SK-N-SH (cell line): Measurements from ENCODE around the gene GMPPB. TPM values are rescaled to one million over a fixed set of nuclear protein-coding genes. Genes with fewer than 3 reads are reported as not detected.

Source experiments
- CTCF ChIA-PET: fragments of 300-600, 350-600 bp; formaldehyde crosslinking; extraction: SDS; loops from one replicate; lab custom pipeline; 2021; lab: Yijun Ruan, JAX
- POLR2A ChIA-PET: fragments of 350-600 bp; sonication (Branson Sonifier 250); formaldehyde crosslinking; extraction: SDS; loops from one replicate; lab custom pipeline; 2020; ENCODE audit warnings: antibody characterized with exemption, inconsistent platforms; lab: Yijun Ruan, JAX
- DNase-seq: peaks from one replicate; pipeline ENCODE4 v3.0.0; 2012
- H2AFZ ChIP-seq: fragments of 200-600 bp; sonication (generic); 2 replicates; pipeline ENCODE4 v1.8.1; 2016; ENCODE audit warnings: antibody characterized with exemption, mild to moderate bottlenecking, low read depth
- H3F3A ChIP-seq: fragments of 200-600 bp; sonication (generic); replicated peaks from 2 replicates; pipeline ENCODE3; 2016; ENCODE audit warnings: antibody characterized with exemption, mild to moderate bottlenecking; ENCODE audit not compliant: insufficient read depth
- H3K27ac ChIP-seq, 2 experiments: fragments of 200-500 bp in 1 of 2; fragments of 200-600 bp in 1 of 2; sonication (Bioruptor generic) in 1 of 2; sonication (generic), shearing (Covaris generic) in 1 of 2; 2 replicates each; pipeline versions ENCODE4 v1.5.1 to v1.6.1; 2014 to 2016; ENCODE audit warnings: low read depth in 2 of 2, inconsistent platforms in 1 of 2, low read length in 1 of 2, mild to moderate bottlenecking in 1 of 2, mixed read lengths in 1 of 2
- H3K27me3 ChIP-seq: fragments of 200-600 bp; sonication (generic), shearing (Covaris generic); 2 replicates; pipeline ENCODE4 v1.6.1; 2016; ENCODE audit warnings: mixed run types; ENCODE audit not compliant: insufficient read depth
- H3K36me3 ChIP-seq, 2 experiments: fragments of 200-500 bp in 1 of 2; fragments of 200-600 bp in 1 of 2; sonication (Bioruptor generic) in 1 of 2; sonication (generic) in 1 of 2; replicated peaks in 1 of 2; 2 replicates each; pipeline versions ENCODE3 to v1.5.1; 2014 to 2016; ENCODE audit warnings: low read length in 1 of 2, mild to moderate bottlenecking in 1 of 2; ENCODE audit not compliant: insufficient read depth in 2 of 2, control insufficient read depth in 1 of 2
- H3K4me1 ChIP-seq, 2 experiments: fragments of 200-500 bp in 1 of 2; fragments of 200-600 bp in 1 of 2; sonication (Bioruptor generic) in 1 of 2; sonication (generic), shearing (Covaris generic) in 1 of 2; 2 replicates each; pipeline versions ENCODE4 v1.5.1 to v1.6.1; 2014 to 2016; ENCODE audit warnings: low read depth in 1 of 2, low read length in 1 of 2, mixed run types in 1 of 2; ENCODE audit not compliant: insufficient read depth in 2 of 2, control insufficient read depth in 1 of 2
- H3K4me2 ChIP-seq: fragments of 200-600 bp; sonication (generic), shearing (Covaris generic); 2 replicates; pipeline ENCODE4 v1.6.1; 2017; ENCODE audit warnings: mixed run types
- H3K4me3 ChIP-seq, 2 experiments: fragments of 200-500 bp in 1 of 2; fragments of 200-600 bp in 1 of 2; sonication (Bioruptor generic) in 1 of 2; sonication (generic), shearing (Covaris generic) in 1 of 2; 2 replicates each; pipeline versions ENCODE4 v1.5.1 to v1.8.1; 2014 to 2016; ENCODE audit warnings: low read depth in 2 of 2, inconsistent platforms in 1 of 2, low read length in 1 of 2, mild to moderate bottlenecking in 1 of 2, mixed read lengths in 1 of 2, moderate library complexity in 1 of 2
- H3K79me2 ChIP-seq: fragments of 200-600 bp; sonication (generic); 2 replicates; pipeline ENCODE4 v1.8.1; 2017; ENCODE audit warnings: mild to moderate bottlenecking; ENCODE audit not compliant: insufficient read depth
- H3K9ac ChIP-seq: fragments of 200-600 bp; sonication (generic); 2 replicates; pipeline ENCODE4 v1.6.1; 2017; ENCODE audit warnings: mixed run types
- H3K9me2 ChIP-seq: fragments of 200-600 bp; sonication (generic); 2 replicates; pipeline ENCODE4 v1.6.1; 2017; ENCODE audit warnings: mixed run types
- H3K9me3 ChIP-seq: fragments of 200-600 bp; sonication (generic); 2 replicates; pipeline ENCODE4 v1.6.1; 2017; ENCODE audit warnings: mixed run types, mild to moderate bottlenecking, moderate library complexity
- H4K20me1 ChIP-seq: fragments of 200-600 bp; sonication (generic); 2 replicates; pipeline ENCODE4 v1.6.1; 2017; ENCODE audit warnings: mild to moderate bottlenecking, mixed run types; ENCODE audit not compliant: insufficient read depth
- CHD2 ChIP-seq: fragments of 150-350 bp; IDR thresholded peaks from 2 replicates; pipeline ENCODE4 v1.6.1; 2018; ENCODE audit warnings: low read length; ENCODE audit not compliant: partially characterized antibody
- CTCF ChIP-seq: fragments of 200-600 bp; sonication (generic); IDR thresholded peaks from 2 replicates; pipeline ENCODE4 v1.6.1; 2017; ENCODE audit warnings: antibody characterized with exemption, mild to moderate bottlenecking, moderate library complexity
- ELF1 ChIP-seq: IDR thresholded peaks from 2 replicates; pipeline ENCODE4 v1.4.0; 2012
- FOSL2 ChIP-seq: IDR thresholded peaks from 2 replicates; pipeline ENCODE4 v1.4.0; 2012; ENCODE audit warnings: low read depth, mild to moderate bottlenecking, moderate library complexity, borderline replicate concordance
- FOXJ3 ChIP-seq: sonication (generic); formaldehyde crosslinking; IDR thresholded peaks from 2 replicates; pipeline ENCODE4 v1.5.1; 2020; ENCODE audit warnings: mild to moderate bottlenecking, missing genetic modification reagents
- FOXM1 ChIP-seq: IDR thresholded peaks from 2 replicates; pipeline ENCODE4 v1.4.0; 2012; ENCODE audit warnings: low read depth, mild to moderate bottlenecking
- GABPA ChIP-seq: IDR thresholded peaks from 2 replicates; pipeline ENCODE4 v1.4.0; 2012; ENCODE audit warnings: low read depth, mild to moderate bottlenecking
- IRF3 ChIP-seq: fragments of 150-350 bp; IDR thresholded peaks from 2 replicates; pipeline ENCODE4 v1.6.1; 2016; ENCODE audit warnings: mild to moderate bottlenecking, low read depth, low read length
- MEF2A ChIP-seq: IDR thresholded peaks from 2 replicates; pipeline ENCODE4 v1.4.0; 2012; ENCODE audit warnings: low read depth, borderline replicate concordance
- PBX3 ChIP-seq: IDR thresholded peaks from 2 replicates; pipeline ENCODE4; 2012
- RAD21 ChIP-seq: IDR thresholded peaks from 2 replicates; pipeline ENCODE4 v1.6.1; 2012; ENCODE audit warnings: mild to moderate bottlenecking, low read length
- RCOR1 ChIP-seq: fragments of 150-350 bp; IDR thresholded peaks from 2 replicates; pipeline ENCODE4 v1.6.1; 2017; ENCODE audit warnings: antibody characterized with exemption, low read length
- REST ChIP-seq: IDR thresholded peaks from 2 replicates; pipeline ENCODE4 v1.6.1; 2012; ENCODE audit warnings: mild to moderate bottlenecking, low read depth, low read length, moderate library complexity
- RXRA ChIP-seq: IDR thresholded peaks from 2 replicates; pipeline ENCODE4 v1.4.0; 2012; ENCODE audit warnings: low read depth, mild to moderate bottlenecking, borderline replicate concordance
- SIN3A ChIP-seq: IDR thresholded peaks from 2 replicates; pipeline ENCODE4 v1.6.1; 2012; ENCODE audit warnings: low read depth, mild to moderate bottlenecking, low read length, moderate library complexity, borderline replicate concordance
- SMC3 ChIP-seq: IDR thresholded peaks from 2 replicates; pipeline ENCODE4 v1.6.1; 2012; ENCODE audit warnings: low read depth, low read length, improper control_type of control experiment
- TAF1 ChIP-seq: IDR thresholded peaks from 2 replicates; pipeline ENCODE4 v1.6.1; 2012; ENCODE audit warnings: low read depth, mild to moderate bottlenecking, low read length, moderate library complexity, borderline replicate concordance
- TCF12 ChIP-seq: IDR thresholded peaks from 2 replicates; pipeline ENCODE4 v1.4.0; 2012
- TEAD4 ChIP-seq: IDR thresholded peaks from 2 replicates; pipeline ENCODE4 v1.4.0; 2012; ENCODE audit warnings: mild to moderate bottlenecking, borderline replicate concordance; ENCODE audit not compliant: insufficient read depth
- USF2 ChIP-seq: fragments of 150-350 bp; IDR thresholded peaks from 2 replicates; pipeline ENCODE4 v1.6.1; 2017; ENCODE audit warnings: antibody characterized with exemption, low read length, low read depth, borderline replicate concordance
- WGBS: methylation state at CpG from one replicate; pipeline ENCODE4 v1.1.6; 2017; ENCODE audit warnings: low lambda C conversion rate; 5-methylcytosine and 5-hydroxymethylcytosine counted together
- polyA plus RNA-seq, 3 experiments: library from polyadenylated mRNA; depleted of rRNA; stranded (reverse); fragments of >200 nt; gene quantifications; 2 replicates each; pipeline ENCODE4 v1.2.3, GENCODE V29; 2012

The GMPPB gene
- polyA plus RNA-seq, 1 of the 3 experiments (the other 2 are of a cell fraction), result 25.1 TPM

GRCh38 chr3:49772703-49773102 is 49.0 kb upstream of the GMPPB start:
- POLR2A ChIA-PET, result interaction anchor here (0.7 kb wide), 1 partner anchor 296 kb away, joined by 3 read pairs; no protein-coding TSS in a partner anchor
- H4K20me1 ChIP-seq, result peaks cover 71% of the 10 kb centered on the region
- 86% methylated on average over 2 of the region's 2 CpGs for WGBS
- no peak overlapping the region for H3K4me2 ChIP-seq
- DNase-seq, result no peak
- no peak overlapping the region for H3K4me3 ChIP-seq
- H3F3A ChIP-seq, result peaks cover 17% of the 10 kb centered on the region
- H3K79me2 ChIP-seq, result peaks cover 96% of the 10 kb centered on the region
- no peak overlapping the region for H3K9ac ChIP-seq
- H3K27me3 ChIP-seq, result no peaks in the 10 kb centered on the region
- CTCF ChIA-PET, result no interaction called here
- H3K4me1 ChIP-seq, result peaks cover 0 to 5% of the 10 kb centered on the region in 2 experiments; a peak in 1 of 4 replicates
- no peak overlapping the region for H2AFZ ChIP-seq
- TF ChIP-seq FOXJ3 (CRISPR knock-in tag) (no peak), FOSL2 (no peak), RCOR1 (no peak), RAD21 (no peak), FOXM1 (no peak), CTCF (no peak), TCF12 (no peak), RXRA (no peak), SIN3A (no peak), GABPA (no peak), TAF1 (no peak), MEF2A (no peak), CHD2 (no peak)
- TF ChIP-seq, all 33 proteins: peak for 0
- Histone ChIP-seq H3K9me2 (no peaks in the 10 kb centered on the region), H3K36me3 (peaks cover 0 to 17% of the 10 kb centered on the region in 2 experiments), H3K27ac (no peak overlapping the region), H3K9me3 (no peaks in the 10 kb centered on the region)

GRCh38 chr3:49771340-49771938 is 47.7 kb upstream of the GMPPB start:
- ChIA-PET POLR2A (no interaction called here), CTCF (interaction anchor here (1.3 kb wide), 1 partner anchor 102 kb away, joined by 3 read pairs; no protein-coding TSS in a partner anchor)
- TF ChIP-seq PBX3 (no peak), REST (no peak), SMC3 (no peak), IRF3 (no peak), SIN3A (no peak), TEAD4 (no peak), USF2 (no peak), ELF1 (no peak)

More at GRCh38 chr3:49771340-49771938, 47.7 kb upstream of the GMPPB start:
- no peaks in the 10 kb centered on the region for H3K9me2 ChIP-seq
- H2AFZ ChIP-seq, result no peak overlapping the region
- H3F3A ChIP-seq, result peaks cover 19% of the 10 kb centered on the region
- peaks cover 0 to 5% of the 10 kb centered on the region in 2 experiments; a peak in 1 of 4 replicates for H3K4me1 ChIP-seq
- H4K20me1 ChIP-seq, result peaks cover 66% of the 10 kb centered on the region
- no peak overlapping the region for H3K9ac ChIP-seq
- no peaks in the 10 kb centered on the region for H3K27me3 ChIP-seq
- H3K9me3 ChIP-seq, result no peaks in the 10 kb centered on the region
- H3K36me3 ChIP-seq, result peaks cover 0 to 10% of the 10 kb centered on the region in 2 experiments
- peaks cover 96% of the 10 kb centered on the region for H3K79me2 ChIP-seq
- 91% methylated on average over 1 of the region's 1 CpG for WGBS
- DNase-seq, result no peak
- no peak overlapping the region; a peak in 1 of 4 replicates for H3K27ac ChIP-seq
- H3K4me3 ChIP-seq, result no peak overlapping the region
- no peak overlapping the region for H3K4me2 ChIP-seq
